ENCODE data around the gene ALCAM. TPM values are rescaled to one million over a fixed set of nuclear protein-coding genes. Genes with fewer than 3 reads are reported as not detected.
"Not testable (repeated sequence)": the region's sequence is repeated elsewhere in the genome, so short reads cannot be mapped to it uniquely, and the experiment has no call there.

Gene ALCAM
- polyA plus RNA-seq, 3 donors, result 7.1 to 8.0 (median 7.9) TPM

GRCh38 chr3:105388176-105388575 is 21.5 kb downstream of the ALCAM start:
- no peak overlapping the region for H3K4me3 ChIP-seq (replicated peaks in 1 of 3; ENCODE audit: low read depth in 2 of 3, low read length in 3 of 3)
- no peaks in the 10 kb centered on the region for H4K20me1 ChIP-seq (ENCODE audit: insufficient read depth, low read length)
- no peak overlapping the region for H2AFZ ChIP-seq (ENCODE audit: insufficient read depth, low read depth, low read length, poor library complexity, severe bottlenecking)
- H3K9me3 Mint-ChIP-seq, result peaks cover 12 to 27% (median 24%) of the 10 kb centered on the region in 7 donors
- no peak overlapping the region for H3K9ac ChIP-seq (ENCODE audit: insufficient read depth, low read length, poor library complexity, severe bottlenecking)
- no peak overlapping the region for H3K27ac ChIP-seq (ENCODE audit: low read depth in 1 of 2, low read length in 2 of 2)
- DNase-seq, result peak; percentile 12 to 36 (median 23)
- peaks cover 0 to 14% of the 10 kb centered on the region in 2 donors for H3K9me3 ChIP-seq (replicated peaks in 1 of 2; ENCODE audit: control insufficient read depth in 1 of 2, insufficient read depth in 1 of 2, low read length in 2 of 2)
- H3K36me3 Mint-ChIP-seq, result peaks cover 4 to 11% of the 10 kb centered on the region in 2 donors
- no peak overlapping the region for H3K4me3 Mint-ChIP-seq
- no peaks in the 10 kb centered on the region for H3K27me3 ChIP-seq (ENCODE audit: control insufficient read depth in 2 of 2, insufficient read depth in 2 of 2, low read length in 2 of 2)
- peaks cover 70% of the 10 kb centered on the region for H3K79me2 ChIP-seq (ENCODE audit: insufficient read depth, low read length)
- H3K27ac Mint-ChIP-seq, result peak overlapping the region in 1 of 7 donors; percentile 24
- H3K27me3 Mint-ChIP-seq (ENCODE audit: low read depth in 3 of 3), result no peaks in the 10 kb centered on the region
- WGBS (ENCODE audit: insufficient coverage), result no CpG with 5 or more reads among the region's 1 CpG
- no peaks in the 10 kb centered on the region for H3K36me3 ChIP-seq (replicated peaks in 1 of 2; ENCODE audit: control insufficient read depth in 1 of 2, insufficient read depth in 2 of 2, low read length in 2 of 2)
- intact Hi-C loops (cut with micrococcal nuclease), result no loop called here
- peaks cover 30% of the 10 kb centered on the region for H3K4me1 Mint-ChIP-seq
- H3K4me1 ChIP-seq (ENCODE audit: control insufficient read depth in 1 of 2, insufficient read depth in 2 of 2, low read length in 2 of 2), result peaks cover 22 to 37% of the 10 kb centered on the region in 2 donors
- H3K4me2 ChIP-seq (replicated peaks; ENCODE audit: extremely low read depth, low read length, poor library complexity, severe bottlenecking), result peak overlapping the region; percentile 26
- TF ChIP-seq CTCF (IDR thresholded peaks at IDR 0.05), result no peak

GRCh38 chr3:105389759-105390158 is 23.1 kb downstream of the ALCAM start:
- H3K36me3 Mint-ChIP-seq, result peaks cover 4 to 11% of the 10 kb centered on the region in 2 donors
- H2AFZ ChIP-seq (ENCODE audit: insufficient read depth, low read depth, low read length, poor library complexity, severe bottlenecking); H3K4me2 ChIP-seq (replicated peaks; ENCODE audit: extremely low read depth, low read length, poor library complexity, severe bottlenecking); H3K4me3 Mint-ChIP-seq; H3K9ac ChIP-seq (ENCODE audit: insufficient read depth, low read length, poor library complexity, severe bottlenecking); H3K27ac ChIP-seq (ENCODE audit: low read depth in 1 of 2, low read length in 2 of 2); H3K36me3 ChIP-seq (replicated peaks in 1 of 2; ENCODE audit: control insufficient read depth in 1 of 2, insufficient read depth in 2 of 2, low read length in 2 of 2); H3K4me3 ChIP-seq (replicated peaks in 1 of 3; ENCODE audit: low read depth in 2 of 3, low read length in 3 of 3); DNase-seq; H3K27me3 ChIP-seq (ENCODE audit: control insufficient read depth in 2 of 2, insufficient read depth in 2 of 2, low read length in 2 of 2); H4K20me1 ChIP-seq (ENCODE audit: insufficient read depth, low read length); H3K27me3 Mint-ChIP-seq (ENCODE audit: low read depth in 3 of 3); intact Hi-C loops (cut with micrococcal nuclease): not testable (repeated sequence)
- no CpG with 5 or more reads among the region's 1 CpG for WGBS (ENCODE audit: insufficient coverage)
- H3K9me3 Mint-ChIP-seq, result peaks cover 12 to 27% (median 24%) of the 10 kb centered on the region in 7 donors
- peak overlapping the region in 1 of 7 donors; percentile 28 for H3K27ac Mint-ChIP-seq
- Histone ChIP-seq H3K79me2 (ENCODE audit: insufficient read depth, low read length) (peaks cover 61% of the 10 kb centered on the region), H3K9me3 (replicated peaks in 1 of 2; ENCODE audit: control insufficient read depth in 1 of 2, insufficient read depth in 1 of 2, low read length in 2 of 2) (peaks cover 0 to 14% of the 10 kb centered on the region in 2 donors), H3K4me1 (ENCODE audit: control insufficient read depth in 1 of 2, insufficient read depth in 2 of 2, low read length in 2 of 2) (peaks cover 22 to 37% of the 10 kb centered on the region in 2 donors)
- peaks cover 30% of the 10 kb centered on the region for H3K4me1 Mint-ChIP-seq

GRCh38 chr3:105392598-105392997 is 25.9 kb downstream of the ALCAM start:
- H3K27me3 Mint-ChIP-seq (ENCODE audit: low read depth in 3 of 3); H3K4me2 ChIP-seq (replicated peaks; ENCODE audit: extremely low read depth, low read length, poor library complexity, severe bottlenecking); H3K4me3 ChIP-seq (replicated peaks in 1 of 3; ENCODE audit: low read depth in 2 of 3, low read length in 3 of 3); H3K4me1 Mint-ChIP-seq; H3K9ac ChIP-seq (ENCODE audit: insufficient read depth, low read length, poor library complexity, severe bottlenecking); intact Hi-C loops (cut with micrococcal nuclease); H3K4me1 ChIP-seq (ENCODE audit: control insufficient read depth in 1 of 2, insufficient read depth in 2 of 2, low read length in 2 of 2); H3K27ac Mint-ChIP-seq; H3K27me3 ChIP-seq (ENCODE audit: control insufficient read depth in 2 of 2, insufficient read depth in 2 of 2, low read length in 2 of 2); H3K4me3 Mint-ChIP-seq; DNase-seq; H2AFZ ChIP-seq (ENCODE audit: insufficient read depth, low read depth, low read length, poor library complexity, severe bottlenecking); H4K20me1 ChIP-seq (ENCODE audit: insufficient read depth, low read length); H3K36me3 ChIP-seq (replicated peaks in 1 of 2; ENCODE audit: control insufficient read depth in 1 of 2, insufficient read depth in 2 of 2, low read length in 2 of 2); H3K27ac ChIP-seq (ENCODE audit: low read depth in 1 of 2, low read length in 2 of 2): not testable (repeated sequence)
- peaks cover 0 to 14% of the 10 kb centered on the region in 2 donors for H3K9me3 ChIP-seq (replicated peaks in 1 of 2; ENCODE audit: control insufficient read depth in 1 of 2, insufficient read depth in 1 of 2, low read length in 2 of 2)
- Mint-ChIP-seq H3K9me3 (peaks cover 14 to 29% (median 24%) of the 10 kb centered on the region in 7 donors), H3K36me3 (peaks cover 4 to 11% of the 10 kb centered on the region in 2 donors)
- H3K79me2 ChIP-seq (ENCODE audit: insufficient read depth, low read length), result peaks cover 44% of the 10 kb centered on the region

All from CD14-positive monocyte (primary cell).